SK-N-MC (cell line): ENCODE measurements around the gene LTBP4.

Experiments
- EZH2 ChIP-seq: fragments of 200-600 bp; sonication (generic); IDR thresholded peaks from one replicate; pipeline ENCODE4 v1.6.1; 2017; ENCODE audit warnings: antibody characterized with exemption
- POLR2AphosphoS5 ChIP-seq: IDR thresholded peaks from 2 replicates; pipeline ENCODE4 v1.6.1; 2012; ENCODE audit warnings: mild to moderate bottlenecking, low read depth, low read length, borderline replicate concordance

DNA sequence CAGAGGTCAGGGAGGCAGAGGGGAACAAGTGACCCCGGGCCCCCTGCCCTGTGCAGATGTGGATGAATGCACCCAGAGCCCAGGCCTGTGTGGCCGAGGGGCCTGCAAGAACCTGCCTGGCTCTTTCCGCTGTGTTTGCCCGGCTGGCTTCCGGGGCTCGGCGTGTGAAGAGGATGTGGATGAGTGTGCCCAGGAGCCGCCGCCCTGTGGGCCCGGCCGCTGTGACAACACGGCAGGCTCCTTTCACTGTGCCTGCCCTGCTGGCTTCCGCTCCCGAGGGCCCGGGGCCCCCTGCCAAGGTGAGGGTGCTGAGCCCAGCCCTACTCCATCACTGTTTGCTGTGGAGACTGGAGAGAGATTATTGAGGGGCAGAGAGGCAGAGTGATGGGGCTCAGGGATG is 9.9 kb downstream of the LTBP4 start:
- TF ChIP-seq EZH2 (no peak), POLR2AphosphoS5 (no peak)
